Inferior parietal cortex (tissue), 1 donor: Measurements from ENCODE around the gene TCEA3.

Source experiments
- DNase-seq: peaks from one replicate; pipeline ENCODE4 v3.0.0-alpha.2; 2016; ENCODE audit errors: extremely low spot score

Gene TCEA3

DNA sequence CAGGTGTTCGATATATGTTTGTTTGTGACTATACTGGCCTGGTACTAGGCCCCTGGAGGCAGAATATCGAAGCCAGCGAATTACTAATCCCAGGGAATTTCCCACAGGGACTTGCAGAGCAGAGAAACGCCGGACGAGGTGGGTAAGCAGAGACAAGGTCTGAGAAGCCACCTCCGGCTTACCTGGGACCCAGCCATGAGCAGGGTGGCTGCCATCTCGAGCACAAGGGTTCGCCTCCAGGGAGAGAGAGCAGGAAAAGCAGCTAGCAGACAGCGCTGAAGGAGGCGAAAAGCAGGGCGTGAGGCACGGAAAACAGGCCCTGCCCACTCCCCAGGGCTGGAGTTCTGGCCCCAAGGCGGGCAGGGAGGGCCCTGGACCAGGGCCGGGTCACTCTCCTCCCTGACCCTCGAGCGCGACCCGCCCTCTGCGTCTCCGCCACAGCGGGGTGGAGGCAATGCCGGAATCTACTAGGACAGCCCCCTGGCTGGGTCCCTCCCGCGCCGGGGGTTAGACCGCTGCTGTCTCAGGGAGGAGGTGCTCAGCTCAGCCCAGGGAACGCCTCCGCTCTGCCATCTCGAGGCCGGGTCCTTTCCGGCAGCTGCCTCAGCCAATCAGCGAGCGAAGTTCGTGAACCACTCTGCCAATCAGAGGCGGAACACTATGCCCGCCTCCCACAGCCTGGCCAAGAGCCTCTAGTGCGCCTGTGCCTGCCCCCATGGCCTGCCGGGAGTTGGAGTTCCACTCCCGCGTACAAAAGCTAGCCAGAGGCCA, 56.6 kb downstream of the TCEA3 start:
- DNase-seq: peak; percentile 99

DNA sequence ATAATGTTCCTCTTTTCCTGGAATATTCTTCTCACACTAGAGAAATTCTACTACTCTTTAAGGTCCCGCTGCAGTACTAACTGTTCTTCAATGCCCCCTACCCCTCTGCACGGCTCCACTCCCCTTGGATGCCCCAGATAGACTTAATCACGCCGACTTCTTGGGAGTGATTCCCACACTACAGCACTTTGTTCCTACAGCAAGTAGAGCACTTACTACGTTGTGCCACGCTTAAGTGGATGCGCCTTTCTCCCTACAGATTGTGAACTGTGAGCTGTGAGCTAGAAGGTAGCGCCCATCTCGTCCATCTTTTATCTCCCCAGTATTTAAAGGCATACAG, 57.1 kb downstream of the TCEA3 start:
- DNase-seq: no peak

DNA sequence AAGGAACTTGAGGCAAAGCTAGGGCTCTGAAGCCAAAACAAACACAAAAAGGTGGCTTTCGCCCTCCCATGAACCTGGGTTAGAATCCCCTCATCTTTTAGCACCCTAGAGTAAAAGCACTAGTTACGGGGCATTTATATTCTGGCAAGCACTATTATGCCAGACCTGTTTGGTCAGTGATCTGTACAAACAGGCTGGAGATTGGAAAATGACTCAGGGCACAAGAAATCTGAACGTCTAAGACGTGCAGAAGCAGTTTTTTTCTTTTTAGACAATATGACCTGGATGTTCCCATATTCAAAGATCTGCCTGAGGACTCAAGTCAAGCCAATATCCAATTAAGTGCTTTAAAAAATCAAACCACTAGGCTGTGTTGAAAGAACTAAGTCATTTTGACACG, 58.0 kb downstream of the TCEA3 start:
- no peak for DNase-seq

DNA sequence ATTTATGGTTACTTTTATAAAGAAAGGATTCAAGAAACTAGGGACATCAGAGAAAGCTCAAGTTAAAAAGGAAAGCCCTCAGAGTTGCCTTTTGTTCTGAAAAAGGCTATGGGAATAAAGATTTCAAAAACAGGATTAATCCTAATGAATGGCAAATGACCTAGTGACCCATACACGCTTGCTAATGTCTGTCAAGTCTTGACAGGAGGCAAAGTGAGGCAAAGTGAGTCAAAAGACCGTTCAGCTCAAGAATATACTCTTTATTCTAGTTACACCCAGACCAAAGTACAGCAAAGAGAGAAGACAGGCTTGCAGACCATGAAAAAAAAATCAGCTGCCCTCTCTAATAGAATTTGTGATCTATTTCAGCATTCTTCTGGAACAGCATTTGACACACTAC, 58.4 kb downstream of the TCEA3 start:
- DNase-seq: no peak

DNA sequence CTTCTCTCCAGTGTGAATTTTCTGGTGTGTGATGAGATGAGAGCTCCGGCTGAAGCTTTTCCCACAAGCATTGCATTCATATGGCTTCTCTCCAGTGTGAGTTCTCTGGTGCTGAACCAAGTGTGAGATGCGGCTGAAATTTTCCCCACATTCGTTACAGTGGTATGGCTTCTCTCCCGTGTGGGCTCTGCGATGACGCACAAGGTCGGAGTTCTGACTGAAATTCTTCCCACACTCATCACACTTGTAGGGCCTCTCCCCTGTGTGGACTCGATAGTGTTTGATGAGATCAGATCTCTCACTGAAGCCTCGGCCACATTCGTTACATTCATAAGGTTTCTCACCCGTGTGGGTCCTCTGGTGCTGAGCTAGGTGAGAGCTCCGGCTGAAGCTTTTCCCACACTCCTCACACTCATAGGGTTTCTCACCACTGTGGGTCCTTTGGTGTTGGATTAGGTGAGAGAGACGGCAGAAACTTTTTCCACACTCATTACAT, 62.3 kb downstream of the TCEA3 start:
- DNase-seq: no peak

DNA sequence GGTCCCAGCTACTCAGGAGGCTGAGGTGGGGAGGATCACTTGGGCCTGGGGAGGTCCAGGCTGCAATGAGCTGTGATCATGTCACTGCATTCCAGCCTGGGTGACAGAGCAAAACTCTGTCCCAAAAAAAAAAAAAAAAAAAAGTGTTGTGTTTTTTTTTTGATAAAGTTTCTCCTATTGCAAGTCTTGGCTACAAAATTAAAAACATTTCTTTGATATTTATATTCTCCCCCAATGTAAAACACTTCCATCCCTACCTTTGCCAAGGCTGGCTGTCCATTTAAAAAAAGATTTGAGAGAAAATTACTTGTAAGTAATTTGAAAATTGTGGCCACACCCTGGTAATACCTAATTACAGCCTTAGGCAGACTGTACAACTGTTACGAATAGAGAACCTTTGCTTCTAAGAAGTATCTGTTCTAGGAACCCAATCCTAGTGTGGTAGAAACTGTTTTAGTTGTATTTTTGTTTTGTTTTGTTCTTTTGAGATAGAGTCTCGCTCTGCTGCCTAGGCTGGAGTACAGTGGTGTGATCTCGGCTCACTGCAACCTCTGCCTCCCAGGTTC, 66.2 kb downstream of the TCEA3 start:
- DNase-seq: no peak

DNA sequence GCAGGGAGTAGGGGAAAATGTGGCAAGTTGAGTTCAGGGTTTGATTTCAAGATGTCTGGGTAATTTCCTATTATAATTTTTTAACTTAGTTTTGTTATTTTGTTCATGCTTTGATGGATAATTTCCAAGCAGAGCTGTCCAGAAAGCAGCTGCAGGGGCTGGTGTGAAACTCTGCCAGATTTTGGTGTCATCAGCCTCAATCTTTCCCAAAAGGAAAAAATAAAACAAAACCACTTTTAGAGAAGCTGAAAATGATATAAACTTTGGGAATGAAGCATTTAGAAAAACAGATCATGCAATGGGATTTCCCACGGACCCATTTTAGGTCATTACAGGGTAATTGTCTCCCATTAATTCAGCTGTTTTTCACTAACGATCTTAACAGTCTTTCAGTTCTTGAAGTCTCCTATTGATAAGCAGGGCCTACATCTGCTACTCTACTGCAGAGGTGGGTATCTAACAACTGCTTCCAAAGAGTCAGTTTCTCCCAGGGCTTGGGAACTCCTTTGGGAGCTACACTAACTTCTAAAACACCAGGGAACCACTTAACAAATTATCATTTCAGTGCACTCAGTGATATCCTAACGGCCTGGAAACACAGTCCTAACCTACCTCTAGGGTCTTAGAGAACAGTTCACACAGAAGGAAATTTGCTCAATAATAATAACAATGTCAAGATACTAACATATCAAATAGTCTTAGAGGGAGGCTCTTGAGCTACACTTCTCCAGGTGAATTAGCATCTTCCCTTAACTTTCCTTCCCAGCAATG, 67.2 kb downstream of the TCEA3 start:
- DNase-seq: no peak

DNA sequence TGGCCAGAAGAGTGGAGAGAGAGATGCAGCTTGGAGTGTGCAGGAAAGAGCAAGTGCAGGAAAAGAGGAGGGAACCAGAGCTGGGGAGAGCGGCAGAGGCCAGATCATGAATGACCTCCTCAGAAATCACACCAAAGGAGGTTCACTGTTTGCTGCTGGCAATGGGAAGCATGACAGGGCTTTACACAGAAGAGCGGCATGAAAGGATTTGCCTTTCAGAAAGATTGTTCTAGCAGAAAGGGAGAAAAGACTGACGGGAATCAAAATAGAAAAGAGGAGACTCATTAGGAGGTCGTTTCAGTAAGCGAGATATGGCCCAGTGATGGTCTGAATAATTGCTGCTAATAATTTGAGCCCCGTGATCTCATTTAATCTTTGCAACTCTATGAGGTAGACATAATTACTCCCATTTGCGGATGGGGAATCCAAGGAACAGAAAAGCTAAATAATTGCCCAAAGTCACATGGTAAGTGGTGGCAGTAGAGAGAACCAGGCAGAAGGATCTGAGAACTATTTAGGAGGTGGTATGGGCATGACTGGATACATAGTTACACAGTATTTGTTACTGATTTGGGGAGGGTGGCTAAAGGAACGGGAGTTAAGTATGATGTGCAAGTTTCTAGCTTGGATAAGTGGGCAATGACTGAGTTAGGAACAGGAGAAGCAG, 67.9 kb downstream of the TCEA3 start:
- DNase-seq: peak; percentile 34

DNA sequence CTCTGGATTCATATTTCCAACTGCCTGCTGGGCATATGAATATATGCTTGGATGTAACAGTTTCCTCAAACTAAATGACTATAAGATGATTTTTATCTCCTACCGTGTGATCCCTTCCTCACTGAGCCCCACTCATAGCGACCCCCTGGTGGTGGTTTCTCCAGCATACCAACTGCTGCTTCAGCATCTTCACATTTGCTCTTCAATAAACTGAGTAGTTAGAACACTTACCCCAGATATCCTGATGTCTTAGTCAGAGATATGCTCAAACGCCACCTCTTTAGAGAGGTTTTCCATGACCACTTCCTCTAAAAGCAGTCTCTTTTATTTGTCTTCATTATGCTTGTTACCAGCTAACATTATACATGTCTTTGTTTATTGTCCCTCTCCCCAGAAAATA, 70.3 kb downstream of the TCEA3 start:
- no peak for DNase-seq

DNA sequence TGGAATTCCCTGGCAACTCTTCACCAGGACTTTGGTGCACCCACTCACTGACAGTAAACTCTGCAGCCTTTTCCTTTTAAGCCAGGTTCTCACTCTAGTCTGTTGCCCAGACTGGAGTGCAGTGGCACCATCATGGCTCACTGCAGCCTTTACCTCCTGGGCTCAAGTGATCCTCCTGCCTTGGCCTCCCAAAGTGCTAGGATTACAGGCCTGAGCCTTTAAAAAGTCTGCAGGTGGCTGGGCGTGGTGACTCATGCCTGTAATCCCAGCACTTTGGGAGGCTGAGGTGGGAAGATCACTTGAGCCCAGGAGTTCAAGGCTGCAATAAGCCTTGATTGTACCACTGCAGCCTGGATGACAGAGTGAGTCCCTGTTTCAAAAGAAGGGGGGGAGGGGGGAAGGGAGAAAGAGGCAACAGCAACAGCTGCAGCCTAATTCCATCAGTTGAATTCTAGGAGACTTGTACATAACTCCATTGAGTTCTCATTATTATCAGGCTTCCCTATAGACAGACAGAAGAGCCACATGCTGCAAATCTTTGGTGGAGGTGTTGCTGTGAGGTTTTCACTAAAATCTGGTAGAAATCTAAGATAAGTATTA, 72.4 kb downstream of the TCEA3 start:
- no peak for DNase-seq

DNA sequence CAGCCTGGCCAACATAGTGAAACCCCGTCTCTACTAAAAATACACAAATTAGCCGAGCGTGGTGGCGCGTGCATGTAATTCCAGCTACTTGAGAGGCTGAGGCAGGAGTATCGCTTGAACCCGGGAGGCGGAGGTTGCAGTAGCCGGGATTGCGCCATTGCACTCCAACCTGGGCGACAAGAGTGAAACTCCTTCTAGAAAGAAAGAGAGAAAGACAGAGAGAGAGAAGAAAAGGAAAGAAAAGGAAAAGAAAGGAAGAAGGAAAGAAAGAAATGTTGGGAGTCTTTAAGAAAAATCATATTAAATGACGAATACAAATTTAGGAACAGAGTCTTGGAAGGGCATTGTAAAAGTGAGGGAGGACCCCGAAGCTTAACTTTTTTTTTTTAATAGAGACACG, 78.6 kb downstream of the TCEA3 start:
- DNase-seq: no peak

DNA sequence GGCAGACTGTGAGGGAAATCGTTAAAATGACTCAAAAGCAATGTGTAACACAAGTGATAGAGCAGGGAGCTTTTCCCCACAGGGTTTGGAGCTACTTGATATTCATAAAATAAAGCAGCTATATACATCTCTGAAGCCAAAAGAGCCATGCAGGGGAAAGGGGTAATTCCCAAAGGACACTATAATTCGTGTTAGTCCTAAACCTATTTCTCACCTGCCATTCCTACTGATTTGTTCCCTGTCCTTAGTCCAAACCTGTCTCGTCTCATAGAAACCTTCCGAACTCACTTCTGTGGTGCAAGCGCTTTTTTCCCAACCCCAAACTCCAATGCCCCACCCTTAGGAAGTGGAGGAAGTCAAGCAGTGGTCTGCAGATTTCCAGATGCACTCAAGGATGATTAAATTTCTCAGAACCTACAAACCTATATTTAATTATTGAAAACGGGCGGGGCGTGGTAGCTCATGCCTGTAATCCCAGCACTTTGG, 79.5 kb downstream of the TCEA3 start:
- no peak for DNase-seq

DNA sequence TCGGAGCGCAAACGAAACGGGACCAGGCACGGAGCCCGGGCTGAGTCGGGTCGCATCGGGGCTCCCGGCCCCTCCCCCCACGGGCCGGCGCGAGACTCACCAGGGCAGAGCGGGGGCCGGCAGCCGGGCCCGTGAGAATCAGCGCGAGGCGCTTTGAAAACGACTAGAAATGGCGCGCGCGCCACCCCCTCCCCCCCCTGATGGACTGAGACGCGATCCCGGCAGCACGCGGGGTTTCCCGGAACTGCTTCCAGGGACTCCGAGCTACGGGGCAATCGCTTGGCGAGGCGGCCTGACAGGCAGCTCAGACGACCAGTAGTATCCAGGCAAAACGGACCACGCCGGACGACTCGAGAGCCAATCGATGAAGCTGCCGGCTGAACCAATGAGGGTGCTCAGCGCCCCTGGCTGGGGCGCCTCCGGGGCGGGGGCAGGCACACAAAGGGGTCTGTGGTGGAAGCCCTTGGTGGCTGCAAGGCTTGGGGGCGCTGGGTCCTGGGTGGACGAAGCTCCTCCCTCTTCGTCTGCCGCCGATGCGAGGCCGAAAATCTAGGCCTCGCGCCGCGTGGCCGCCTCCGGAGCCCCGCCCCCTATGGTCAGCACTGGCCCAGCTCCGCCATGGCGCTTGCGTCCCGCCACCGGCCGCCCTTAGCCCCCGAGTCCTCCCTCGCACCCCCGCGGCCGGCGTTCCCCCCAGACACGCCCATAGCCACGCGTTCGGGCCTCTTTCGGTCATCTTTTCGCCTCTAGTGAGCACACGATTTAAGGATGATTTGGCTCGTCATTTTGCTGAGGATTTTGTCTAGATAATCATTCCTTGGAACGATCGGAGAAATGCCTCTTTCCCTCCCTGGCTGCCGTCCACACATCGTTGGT, 80.2 kb downstream of the TCEA3 start, which contains the start of gene HNRNPR:
Gene HNRNPR (minus strand): TSS at position 174 of the 876 bp plus-strand sequence. CDS start 3,276 bp downstream, outside the sequence.
- DNase-seq: peak; percentile 99

DNA sequence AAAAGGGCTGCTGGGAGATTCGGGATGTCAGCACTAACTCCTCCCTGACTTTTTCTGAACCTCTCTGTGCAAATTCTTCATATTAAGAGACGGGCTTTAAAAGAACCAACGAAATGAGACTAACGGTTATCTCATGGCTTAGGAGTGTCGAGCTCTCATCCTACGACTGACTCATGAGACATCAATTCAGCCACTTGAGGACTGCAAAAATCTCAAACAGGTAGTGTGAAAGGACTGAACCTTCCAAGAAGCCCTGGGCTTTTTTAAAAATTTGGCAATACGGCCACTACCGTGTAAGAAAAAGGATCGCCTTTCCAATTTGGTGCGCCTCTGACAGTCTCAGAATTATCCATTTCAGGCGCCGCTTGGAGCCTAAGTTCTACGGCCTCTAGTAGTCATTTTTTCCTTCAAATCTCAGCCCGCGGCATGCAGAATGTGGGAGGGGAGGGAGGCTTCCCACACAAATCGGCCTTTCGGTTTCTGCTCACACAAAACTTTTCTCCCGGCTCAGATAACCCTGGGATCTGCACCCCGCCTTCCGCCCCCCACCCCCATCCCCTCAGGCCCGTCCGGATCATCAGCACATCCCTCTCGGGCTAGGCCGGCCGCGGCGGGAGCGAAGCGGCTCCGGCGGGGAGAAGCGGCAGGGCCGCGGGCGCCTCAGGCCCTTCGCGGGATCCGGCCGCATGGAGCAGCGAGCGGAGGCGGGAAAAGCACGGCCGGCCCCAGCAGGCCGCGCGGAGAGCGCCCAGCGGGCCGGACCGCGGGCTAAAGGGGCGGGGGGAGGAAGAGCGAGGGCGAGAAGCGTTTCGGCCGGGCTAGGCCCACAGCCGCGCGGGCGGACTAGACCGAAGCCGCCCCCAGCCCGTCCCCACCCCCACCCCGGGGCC, 81.1 kb downstream of the TCEA3 start:
- peak; percentile 25 for DNase-seq

DNA sequence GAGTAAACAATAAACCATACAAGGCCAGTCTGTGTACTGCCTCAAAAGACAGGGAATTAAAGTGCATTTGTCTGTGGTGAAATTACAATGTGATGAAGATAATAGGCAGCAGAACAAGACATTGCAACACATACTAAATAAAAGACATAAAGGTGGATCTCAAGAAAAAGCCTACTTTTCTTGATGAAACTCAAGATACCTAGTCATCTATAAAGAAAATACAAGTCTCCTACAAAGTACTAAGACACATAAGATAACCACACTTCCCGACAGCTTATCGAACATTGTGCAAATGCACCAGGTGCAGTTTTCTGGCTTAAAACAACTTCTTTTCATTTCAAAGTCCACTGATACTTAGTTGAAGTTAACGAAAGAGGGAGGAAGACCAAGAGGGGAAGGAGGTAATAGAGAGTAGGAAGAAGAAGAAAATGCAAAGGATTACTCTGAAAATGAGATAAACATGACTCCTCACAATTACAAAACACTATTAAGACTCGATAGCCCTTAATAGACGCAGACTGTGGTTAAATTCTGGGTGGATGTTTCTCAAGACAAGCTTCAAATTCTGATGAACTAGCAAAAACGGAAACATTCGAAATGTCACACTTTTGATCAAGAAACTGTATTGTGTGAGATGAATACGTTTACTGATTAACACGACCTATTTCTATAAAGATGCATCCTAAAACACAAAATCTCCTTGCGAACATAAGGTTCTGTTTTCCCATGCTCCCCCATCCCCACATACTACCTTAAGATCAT, 82.4 kb downstream of the TCEA3 start:
- DNase-seq: no peak

DNA sequence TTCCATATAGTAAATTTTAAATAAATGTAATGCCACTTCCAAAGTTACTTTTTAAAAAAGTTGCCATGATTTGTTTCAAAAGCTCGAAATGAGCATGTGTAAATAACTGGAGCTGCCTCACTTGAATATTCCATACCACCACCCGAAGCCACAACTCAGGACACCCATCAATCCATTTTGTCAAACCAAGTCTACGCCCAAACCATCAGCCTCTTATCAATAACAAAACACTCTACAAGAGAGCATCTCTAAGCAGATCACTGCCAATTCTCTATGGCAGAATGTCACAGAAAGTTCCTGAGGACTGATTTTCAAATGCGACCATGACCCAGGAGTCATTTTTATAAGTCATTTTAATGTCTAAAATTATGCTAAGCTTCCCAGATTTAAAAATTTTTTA, 84.9 kb downstream of the TCEA3 start:
- no peak for DNase-seq

DNA sequence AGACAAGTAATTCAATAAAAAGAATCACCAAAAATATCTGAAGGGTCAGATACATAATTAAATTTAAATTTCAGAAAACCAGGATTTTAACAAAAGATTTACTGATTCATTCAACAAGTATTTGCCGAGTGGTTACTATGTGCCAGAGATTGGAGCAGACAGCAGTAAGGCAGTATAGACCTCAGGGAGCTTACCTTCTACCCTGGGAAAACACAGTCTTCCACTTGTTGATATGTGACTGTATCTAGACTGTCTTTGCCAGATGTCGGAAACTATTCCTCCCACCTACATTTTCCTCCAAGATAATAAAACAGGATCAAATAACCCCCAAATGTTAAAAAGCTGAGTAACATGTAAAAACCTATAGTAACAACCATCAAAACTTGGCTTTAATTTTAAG, 86.7 kb downstream of the TCEA3 start:
- DNase-seq: no peak

DNA sequence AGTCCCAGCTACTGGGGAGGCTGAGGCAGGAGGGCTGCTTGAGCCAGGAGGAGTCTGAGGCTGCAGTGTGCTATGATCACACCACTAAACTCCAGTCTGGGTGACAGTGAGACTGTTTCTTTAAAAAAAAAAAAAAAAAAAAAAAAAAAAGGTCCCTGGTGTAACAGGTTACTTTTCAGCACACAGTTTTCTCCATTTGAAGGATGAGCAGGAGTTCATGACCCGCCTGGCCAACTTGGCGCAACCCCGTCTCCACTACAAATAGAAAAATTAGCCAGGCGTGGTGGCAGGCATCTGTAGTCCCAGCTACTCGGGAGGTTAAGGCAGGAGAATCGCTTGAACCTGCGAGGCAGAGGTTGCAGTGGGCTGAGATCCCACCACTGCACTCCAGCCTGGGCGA, 92.8 kb downstream of the TCEA3 start:
- no peak for DNase-seq
